ENCODE measurements around the gene LUC7L3. TPM values are rescaled to one million over a fixed set of nuclear protein-coding genes. Genes with fewer than 3 reads are reported as not detected.

Gene LUC7L3
- total RNA-seq, 1 experiment from 2014 or later = 154 TPM

DNA sequence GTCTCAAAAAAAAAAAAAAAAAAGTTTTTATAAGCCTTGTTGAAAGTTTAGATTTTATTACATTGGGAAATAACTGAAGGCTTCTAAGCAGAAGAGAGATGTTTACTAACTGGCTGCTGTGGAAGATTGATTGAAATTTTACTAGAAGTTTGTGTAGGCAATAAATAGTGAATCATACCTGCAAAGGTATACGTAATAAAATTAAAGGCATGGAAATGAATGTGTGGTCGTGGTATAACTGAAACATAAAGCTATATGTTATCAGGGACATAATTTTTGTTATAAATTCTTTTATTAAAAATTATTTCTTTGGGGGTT, 8.7 kb downstream of the LUC7L3 start:
- H2BK5ac ChIP-seq (ENCODE audit: insufficient read length, low read length) = no peak overlapping the region

More for the DNA sequence above, 8.7 kb downstream of the LUC7L3 start:
- WGBS (ENCODE audit: extremely low coverage, insufficient read length, low lambda C conversion rate) = no CpG with 5 or more reads among the region's 2 CpGs
- no peak overlapping the region for H2AK5ac ChIP-seq (ENCODE audit: insufficient read length, low read length)
- no peaks in the 10 kb centered on the region for H3K23me2 ChIP-seq (ENCODE audit: insufficient read length, low read depth, low read length, poor library complexity, severe bottlenecking)
- H3K27me3 ChIP-seq (ENCODE audit: insufficient read depth, low read length) = no peaks in the 10 kb centered on the region
- H3K9me3 ChIP-seq (ENCODE audit: control insufficient read depth, low read depth, low read length) = no peaks in the 10 kb centered on the region
- no peak overlapping the region for H2BK20ac ChIP-seq (ENCODE audit: low read depth, low read length, poor library complexity, severe bottlenecking)
- H3K4me1 Mint-ChIP-seq = peaks cover 15 to 20% of the 10 kb centered on the region in 2 experiments
- H3K27ac Mint-ChIP-seq = peak overlapping the region in 1 of 3 experiments; percentile 49; a peak in 1 of 7 replicates
- peaks cover 14% of the 10 kb centered on the region for H3K79me1 ChIP-seq (ENCODE audit: insufficient read depth, low read depth, low read length, poor library complexity, severe bottlenecking)
- no peak overlapping the region for H3K56ac ChIP-seq (ENCODE audit: insufficient read length, low read depth, low read length)
- TF ChIP-seq CTCF (conservative IDR thresholded peaks at IDR 0.05) = no peak
- H4K91ac ChIP-seq (ENCODE audit: insufficient read length, low read depth, low read length) = no peak overlapping the region
- H4K8ac ChIP-seq (replicated peaks; ENCODE audit: insufficient read length, low read depth, low read length) = no peak overlapping the region
- no peaks in the 10 kb centered on the region for H3K27me3 Mint-ChIP-seq (ENCODE audit: low read depth)
- peaks cover 85% of the 10 kb centered on the region for H3K79me2 ChIP-seq (ENCODE audit: insufficient read depth, low read length)
- no peak overlapping the region for H3K4me3 Mint-ChIP-seq
- no peak overlapping the region for H3T11ph ChIP-seq (ENCODE audit: low read length)
- no peak overlapping the region for H2BK120ac ChIP-seq (ENCODE audit: low read depth, low read length, poor library complexity, severe bottlenecking)
- no peak for DNase-seq
- H2AFZ ChIP-seq (ENCODE audit: low read length) = no peak overlapping the region
- peaks cover 0 to 4% (median under 1%) of the 10 kb centered on the region in 3 experiments; a peak in 4 of 7 replicates for H3K36me3 Mint-ChIP-seq (ENCODE audit: insufficient read depth in 1 of 3, low read depth in 3 of 3)
- no peaks in the 10 kb centered on the region for H3K9me3 Mint-ChIP-seq
- H3K27ac ChIP-seq (ENCODE audit: insufficient read length, low read depth, low read length) = no peak overlapping the region
- no peak overlapping the region for H3K4ac ChIP-seq (ENCODE audit: low read depth, low read length)
- H2BK12ac ChIP-seq (ENCODE audit: insufficient read length, low read depth, low read length) = no peak overlapping the region
- no peak overlapping the region for H2BK15ac ChIP-seq (ENCODE audit: low read depth, low read length)
- no peak overlapping the region for H3K18ac ChIP-seq (ENCODE audit: insufficient read length, low read depth, low read length)
- no peak overlapping the region for H3K4me2 ChIP-seq (ENCODE audit: insufficient read depth, insufficient read length, low read length)
- H3K4me1 ChIP-seq (ENCODE audit: insufficient read depth, low read length) = no peaks in the 10 kb centered on the region
- no peak overlapping the region for H4K5ac ChIP-seq (ENCODE audit: insufficient read length, low read depth, low read length)
- H4K20me1 ChIP-seq (ENCODE audit: control insufficient read depth, insufficient read depth, insufficient read length) = no peaks in the 10 kb centered on the region
- no peak overlapping the region for H3K14ac ChIP-seq (ENCODE audit: insufficient read depth, low read length)
- H3K23ac ChIP-seq (ENCODE audit: insufficient read length, low read depth, low read length) = no peak overlapping the region
- no peak overlapping the region for H3K9ac ChIP-seq (ENCODE audit: extremely low read depth, insufficient read length, low read length)
